Mucosa of descending colon (tissue), 3 donors: ENCODE results near the gene MYOG. TPM values are rescaled to one million over a fixed set of nuclear protein-coding genes. Genes with fewer than 3 reads are reported as not detected.

Experiments used
- ATAC-seq: fragments of 200-7000 bp; cut with Tn5 transposase; one replicate; pipeline ENCODE4 v1.9.1; 2020; ENCODE audit warnings: mild to moderate bottlenecking, moderate library complexity
- DNase-seq, 3 donors: peaks; one replicate each; pipeline ENCODE4 v3.0.0-alpha.2; 2020
- H3K36me3 ChIP-seq: fragments of 200-600 bp; one replicate; pipeline ENCODE4 v1.8.0; 2021; ENCODE audit warnings: low read depth, mild to moderate bottlenecking
- H3K4me1 ChIP-seq: fragments of 200-600 bp; one replicate; pipeline ENCODE4 v1.8.0; 2021; ENCODE audit warnings: low read depth, mild to moderate bottlenecking
- H3K4me3 ChIP-seq: fragments of 200-600 bp; one replicate; pipeline ENCODE4 v1.8.0; 2021; ENCODE audit warnings: mild to moderate bottlenecking
- H3K9me3 ChIP-seq: fragments of 200-600 bp; one replicate; pipeline ENCODE4 v1.8.0; 2021; ENCODE audit warnings: mild to moderate bottlenecking
- CTCF ChIP-seq: fragments of 200-600 bp; IDR thresholded peaks from one replicate; pipeline ENCODE4 v1.8.0; 2022; ENCODE audit warnings: antibody characterized with exemption, mild to moderate bottlenecking
- intact Hi-C, 2 donors: fragments of 100-400 bp; cut with DNase I in 1 of 2; cut with micrococcal nuclease in 1 of 2; formaldehyde crosslinking; loops; one replicate each; pipeline versions ENCODE4 v1.11.0 to v1.11.1; 2022; cut with DNase I, micrococcal nuclease
- long read RNA-seq, 2 donors: library from polyadenylated mRNA; unstranded; transcript quantifications; one replicate each; pipeline ENCODE4 v2.0.0, GENCODE V29; 2019 to 2021
- total RNA-seq, 3 donors: library from RNA; stranded (reverse); fragmentation: NEBNext Ultra II Directional in 2 of 3; extraction: Animal tissue kit (Norgen Biotek cat#: 25700) in 2 of 3; gene quantifications; one replicate each; pipeline versions ENCODE4 v1.2.1 to v1.2.4, GENCODE V29; 2021 to 2023
- donor health status: DM: no; HTN: no; CAD: no; lungs with moderate emphysema.
- donor health status: DM: no; HTN: no; CAD: no.
- donor health status: DM: no; HTN: yes; CAD: no.

The MYOG gene
- total RNA-seq = not detected
- long read RNA-seq, donor 1 = 0 reads
- long read RNA-seq, donor 2 = 0 reads

GRCh38 chr1:203085528-203086406, at the start of gene MYOG:
Gene MYOG (minus strand): TSS chr1:203086012. CDS start chr1:203085961, 51 bp downstream.
- no peaks in the 10 kb centered on the region for H3K9me3 ChIP-seq
- no peaks in the 10 kb centered on the region for H3K36me3 ChIP-seq
- ATAC-seq (no peak), DNase-seq (no peak)
- TF ChIP-seq CTCF = no peak
- intact Hi-C loops = no loop called here
- no peak within 1 kb of the TSS for H3K4me3 ChIP-seq
- no peaks in the 10 kb centered on the region for H3K4me1 ChIP-seq

GRCh38 chr1:203133970-203134725, 48.3 kb upstream of the MYOG start:
- ATAC-seq = peak; percentile 20
- no peak for DNase-seq

GRCh38 chr1:203131548-203132200, 45.9 kb upstream of the MYOG start:
- intact Hi-C loops = no loop called here
- H3K4me1 ChIP-seq = peaks cover 17% of the 10 kb centered on the region
- no peaks in the 10 kb centered on the region for H3K9me3 ChIP-seq
- no peak overlapping the region for H3K4me3 ChIP-seq
- TF ChIP-seq CTCF = no peak
- H3K36me3 ChIP-seq = no peaks in the 10 kb centered on the region
- DNase-seq (no peak), ATAC-seq (no peak)

More at GRCh38 chr1:203133970-203134725, 48.3 kb upstream of the MYOG start:
- H3K36me3 ChIP-seq = no peaks in the 10 kb centered on the region
- intact Hi-C loops = no loop called here
- H3K9me3 ChIP-seq = no peaks in the 10 kb centered on the region
- no peak overlapping the region for H3K4me3 ChIP-seq
- peaks cover 4% of the 10 kb centered on the region for H3K4me1 ChIP-seq
- no peak for TF ChIP-seq CTCF

- DNase-seq = no peak
- ATAC-seq = no peak
- no peak overlapping the region for H3K4me3 ChIP-seq
- no peaks in the 10 kb centered on the region for H3K36me3 ChIP-seq
- H3K4me1 ChIP-seq = peaks cover 17% of the 10 kb centered on the region
- intact Hi-C loops = no loop called here
- H3K9me3 ChIP-seq = no peaks in the 10 kb centered on the region
- no peak for TF ChIP-seq CTCF
Measured at GRCh38 chr1:203130358-203130985, 44.7 kb upstream of the MYOG start.

GRCh38 chr1:203129501-203130231, 43.9 kb upstream of the MYOG start:
- DNase-seq = peak in 1 of 3 donors; percentile 42
- no peak for ATAC-seq
- TF ChIP-seq CTCF = no peak
- H3K4me1 ChIP-seq = peaks cover 17% of the 10 kb centered on the region
- intact Hi-C loops = no loop called here
- no peak overlapping the region for H3K4me3 ChIP-seq
- H3K9me3 ChIP-seq = no peaks in the 10 kb centered on the region
- no peaks in the 10 kb centered on the region for H3K36me3 ChIP-seq
